Mesodermal cell (in vitro differentiated cells): ENCODE measurements around the gene TXK.

Experiments used
- H3K27ac ChIP-seq: 2 replicates; pipeline ENCODE4 v1.7.0; 2013; ENCODE audit warnings: mild to moderate bottlenecking, low read depth, low read length, moderate library complexity; ENCODE audit not compliant: severe bottlenecking
- H3K36me3 ChIP-seq: 2 replicates; pipeline ENCODE4 v1.7.1; 2013; ENCODE audit warnings: mild to moderate bottlenecking, low read length, moderate library complexity; ENCODE audit not compliant: control insufficient read depth, insufficient read depth
- H3K4me1 ChIP-seq: one replicate; pipeline ENCODE4 v1.7.1; 2013; ENCODE audit warnings: mild to moderate bottlenecking, low read length; ENCODE audit not compliant: insufficient read depth, control insufficient read depth, poor library complexity, severe bottlenecking
- H3K4me3 ChIP-seq: 2 replicates; pipeline ENCODE4 v1.7.0; 2013; ENCODE audit warnings: low read length, control low read depth, mild to moderate bottlenecking; ENCODE audit not compliant: insufficient read depth, poor library complexity, severe bottlenecking; ENCODE audit errors: extremely low read depth
- H3K9me3 ChIP-seq: 2 replicates; pipeline ENCODE4 v1.7.1; 2013; ENCODE audit warnings: mild to moderate bottlenecking, low read length, moderate library complexity; ENCODE audit not compliant: control insufficient read depth
- WGBS, 2 experiments: methylation state at CpG; one replicate each; pipeline ENCODE4 v1.1.5; 2013; ENCODE audit warnings: missing lambda C conversion rate in 2 of 2; ENCODE audit not compliant: insufficient coverage in 2 of 2; 5-methylcytosine and 5-hydroxymethylcytosine counted together

Gene TXK

GRCh38 chr4:48024522-48024921, 109.5 kb downstream of the TXK start:
- H3K27ac ChIP-seq: peak overlapping the region; percentile 31
- no peak overlapping the region for H3K4me3 ChIP-seq
- peaks cover 18% of the 10 kb centered on the region for H3K36me3 ChIP-seq
- peaks cover 6% of the 10 kb centered on the region for H3K9me3 ChIP-seq
- peaks cover 11% of the 10 kb centered on the region for H3K4me1 ChIP-seq
- WGBS, 2 experiments: 83 to 100% methylated on average over 1 to 2 of the region's 4 CpGs

- 92 to 100% methylated on average over 1 to 2 of the region's 3 CpGs for WGBS, 2 experiments
Measured at GRCh38 chr4:48022192-48022799, 111.8 kb downstream of the TXK start.

GRCh38 chr4:48021100-48021499, 113.0 kb downstream of the TXK start:
- WGBS, 2 experiments: no CpG with 5 or more reads among the region's 1 CpG
- Histone ChIP-seq H3K4me3 (no peak overlapping the region), H3K27ac (no peak overlapping the region)

More at GRCh38 chr4:48022192-48022799, 111.8 kb downstream of the TXK start:
- peaks cover 14% of the 10 kb centered on the region for H3K36me3 ChIP-seq
- no peak overlapping the region for H3K27ac ChIP-seq
- H3K4me1 ChIP-seq: peaks cover 11% of the 10 kb centered on the region
- no peak overlapping the region for H3K4me3 ChIP-seq
- no peaks in the 10 kb centered on the region for H3K9me3 ChIP-seq

GRCh38 chr4:48018112-48018511, 115.9 kb downstream of the TXK start:
- 80 to 100% methylated on average over 1 of the region's 2 CpGs for WGBS, 2 experiments
- H3K4me3 ChIP-seq: no peak overlapping the region
- H3K4me1 ChIP-seq: no peaks in the 10 kb centered on the region
- H3K36me3 ChIP-seq: no peaks in the 10 kb centered on the region
- no peaks in the 10 kb centered on the region for H3K9me3 ChIP-seq
- no peak overlapping the region for H3K27ac ChIP-seq

More at GRCh38 chr4:48021100-48021499, 113.0 kb downstream of the TXK start:
- Histone ChIP-seq H3K9me3 (no peaks in the 10 kb centered on the region), H3K36me3 (peaks cover 8% of the 10 kb centered on the region), H3K4me1 (peaks cover 11% of the 10 kb centered on the region)

GRCh38 chr4:48017108-48017571, 116.9 kb downstream of the TXK start:
- Histone ChIP-seq H3K4me1 (no peaks in the 10 kb centered on the region), H3K36me3 (no peaks in the 10 kb centered on the region), H3K27ac (peak overlapping the region; percentile 81), H3K4me3 (peak overlapping the region; percentile 70), H3K9me3 (no peaks in the 10 kb centered on the region)
- 1 to 2% methylated on average over 25 to 30 of the region's 35 CpGs for WGBS, 2 experiments
